Activated CD4-positive, alpha-beta T cell treated with anti-CD3 and anti-CD28 coated beads, Interleukin-2, amount 50 U/mL, for 48 hours (primary cell): ENCODE data around the gene CBFA2T2.

Experiments
- DNase-seq, 2 experiments: peaks; one replicate each; pipeline ENCODE4 v3.0.0-alpha.2; 2020

The CBFA2T2 gene

DNA sequence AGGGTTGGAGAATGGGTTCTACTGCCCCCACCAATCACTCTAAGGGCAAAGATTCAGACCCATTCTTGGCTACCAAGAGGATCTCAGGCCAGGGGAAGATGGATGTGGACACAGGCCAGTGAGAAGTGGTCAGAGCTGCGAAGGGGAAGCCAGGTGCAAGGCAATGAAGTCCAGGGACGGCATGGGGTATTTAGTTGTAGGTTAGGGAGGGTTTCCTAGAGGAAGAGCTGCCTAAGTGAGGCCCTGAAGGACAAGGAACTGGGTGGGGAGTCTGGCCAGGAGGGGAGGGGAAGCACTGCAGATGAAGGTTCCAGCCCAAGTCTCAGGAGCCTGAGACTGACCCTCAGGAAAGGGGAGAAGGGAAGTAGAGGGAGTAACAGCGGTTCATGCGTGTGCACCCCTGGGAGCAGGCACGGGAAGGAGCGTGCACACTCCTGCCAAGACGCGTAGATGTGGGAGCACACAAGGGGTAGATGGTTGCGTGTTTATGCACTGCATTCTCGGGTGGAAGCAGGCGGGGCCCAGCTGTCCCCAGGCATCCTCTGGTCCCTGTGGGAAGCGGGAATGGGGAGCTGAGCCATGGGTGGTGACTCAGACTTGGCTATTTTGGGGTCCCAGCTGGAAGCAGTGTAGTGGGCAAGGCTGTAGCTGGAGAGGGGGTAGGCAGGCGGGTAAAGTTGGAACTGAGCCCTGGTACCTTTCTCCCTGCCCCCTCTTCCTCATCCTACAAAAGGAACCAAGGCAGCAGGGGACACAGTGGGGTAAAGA lies 180.2 kb downstream of the CBFA2T2 start:
- DNase-seq: no peak

GRCh38 chr20:33670715-33671499 lies 181.0 kb downstream of the CBFA2T2 start:
- DNase-seq: no peak

GRCh38 chr20:33671573-33672288 lies 181.8 kb downstream of the CBFA2T2 start:
- no peak for DNase-seq

- no peak for DNase-seq
Observed at GRCh38 chr20:33672426-33673113, 182.7 kb downstream of the CBFA2T2 start.

DNA sequence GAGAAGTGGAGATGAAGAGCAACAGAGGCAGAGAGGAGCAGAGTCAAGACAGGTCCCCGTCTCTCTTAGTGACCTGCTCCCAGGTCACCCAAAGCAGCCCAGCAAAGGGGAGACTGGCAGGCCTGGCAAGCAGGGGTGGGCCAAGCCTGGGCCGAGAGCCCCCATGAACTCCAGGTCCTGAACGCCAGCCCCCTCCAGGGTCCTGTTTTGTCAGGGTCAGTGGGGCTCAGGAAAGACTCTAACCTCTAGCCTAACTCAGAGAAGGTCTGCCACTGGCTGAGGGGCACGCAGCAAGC lies 183.2 kb downstream of the CBFA2T2 start:
- DNase-seq: no peak

GRCh38 chr20:33673410-33674293 lies 183.8 kb downstream of the CBFA2T2 start:
- no peak for DNase-seq

- DNase-seq: peak; percentile 69 to 75
Observed at GRCh38 chr20:33674294-33675135, 184.6 kb downstream of the CBFA2T2 start, which contains the start of gene NECAB3. TSS of gene NECAB3 (minus strand) at chr20:33674428. CDS start at chr20:33674352, 76 bp downstream.

GRCh38 chr20:33675136-33675959 lies 185.5 kb downstream of the CBFA2T2 start:
- no peak for DNase-seq

GRCh38 chr20:33676121-33676520 lies 186.2 kb downstream of the CBFA2T2 start:
- no peak for DNase-seq

GRCh38 chr20:33676652-33677645 lies 187.1 kb downstream of the CBFA2T2 start:
- DNase-seq: no peak

DNA sequence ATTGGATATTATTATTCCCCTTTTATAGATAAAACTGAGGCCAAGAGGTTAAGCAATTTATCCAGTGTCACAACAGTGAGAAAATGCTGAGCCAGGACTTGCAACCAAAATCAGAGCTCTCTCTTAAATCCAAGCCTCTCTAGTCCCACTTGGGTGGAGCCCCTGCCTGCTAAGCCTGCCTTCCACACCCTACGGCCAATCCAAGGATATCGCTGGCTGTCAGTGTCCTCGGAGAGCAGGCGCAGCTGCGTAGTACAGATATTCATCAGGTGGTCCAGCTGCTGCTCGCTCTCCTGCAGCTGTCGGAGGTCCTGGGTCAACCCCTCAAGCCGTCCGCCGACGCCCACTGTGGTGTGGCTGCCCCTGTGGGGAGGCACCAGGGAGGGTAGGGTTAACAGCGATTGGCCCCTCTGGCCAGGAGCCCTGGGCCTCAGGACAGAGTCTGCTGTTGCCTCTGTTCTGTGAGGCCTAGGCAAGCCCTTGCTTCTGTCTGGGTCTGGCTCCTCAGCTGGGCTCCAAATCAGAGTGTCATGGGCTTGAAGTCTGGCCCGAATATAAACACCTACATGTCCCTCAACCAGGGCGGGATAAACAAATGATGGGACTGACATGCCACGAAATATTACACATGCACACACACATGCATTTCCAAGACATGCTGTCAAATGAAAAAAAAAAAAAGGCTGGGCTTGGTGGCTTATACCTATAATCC lies 188.3 kb downstream of the CBFA2T2 start:
- no peak for DNase-seq

DNA sequence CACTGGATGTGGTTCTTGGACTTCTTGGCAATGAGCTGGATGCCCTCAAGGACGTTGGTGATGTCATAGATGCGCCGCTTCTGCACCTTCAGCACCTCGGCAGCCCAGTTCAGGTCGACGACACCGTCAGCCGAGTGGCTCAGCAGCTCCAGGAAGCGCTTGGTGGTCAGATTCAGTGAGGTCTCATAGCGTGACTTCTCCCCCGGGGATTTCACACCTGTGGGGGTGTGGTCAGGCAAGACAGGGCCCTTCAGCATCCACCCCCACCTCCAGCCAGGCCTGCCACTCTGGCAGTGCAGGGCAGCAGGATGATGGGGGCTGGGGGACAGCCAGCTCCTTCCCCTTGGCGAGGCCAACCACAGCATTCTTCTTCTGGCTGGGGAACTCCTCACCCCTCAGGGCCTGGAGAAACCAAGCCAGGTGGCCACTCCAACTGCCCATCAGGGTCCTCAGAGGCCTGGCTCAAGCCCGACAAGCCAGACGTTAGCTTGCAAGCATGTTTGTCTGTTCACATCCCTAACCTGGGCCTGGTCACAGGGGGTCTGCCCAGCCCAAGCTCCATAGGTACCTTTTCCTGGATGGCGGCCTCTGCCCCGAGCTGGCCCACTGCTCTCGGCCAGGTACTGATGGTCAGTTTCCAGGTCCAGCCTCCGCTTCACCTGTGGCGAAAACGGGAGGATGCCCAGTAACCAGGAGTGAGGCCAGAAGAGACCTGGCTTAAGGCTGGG lies 190.0 kb downstream of the CBFA2T2 start:
- peak in 1 of 2 experiments; percentile 50 for DNase-seq

DNA sequence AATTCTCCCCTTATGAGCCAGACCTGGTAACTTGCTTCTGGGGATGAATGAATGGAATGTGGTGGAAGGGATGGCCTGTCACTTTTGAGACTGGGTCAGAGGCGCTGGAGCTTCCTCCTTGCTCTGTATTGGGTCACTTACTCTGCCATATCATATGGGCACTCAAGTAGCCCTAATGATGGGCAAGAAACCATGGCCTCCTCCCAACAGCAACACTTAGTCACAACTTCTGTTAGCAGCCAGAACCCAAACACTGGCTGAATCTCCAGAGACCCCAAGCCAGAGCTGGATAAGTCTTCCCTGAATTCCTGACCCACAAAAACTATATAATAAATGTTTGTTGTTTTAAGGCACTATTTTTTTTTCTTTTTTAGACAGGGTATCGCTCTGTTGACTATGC lies 190.8 kb downstream of the CBFA2T2 start:
- DNase-seq: no peak

- DNase-seq: no peak
Observed at GRCh38 chr20:33681288-33681687, 191.4 kb downstream of the CBFA2T2 start.

DNA sequence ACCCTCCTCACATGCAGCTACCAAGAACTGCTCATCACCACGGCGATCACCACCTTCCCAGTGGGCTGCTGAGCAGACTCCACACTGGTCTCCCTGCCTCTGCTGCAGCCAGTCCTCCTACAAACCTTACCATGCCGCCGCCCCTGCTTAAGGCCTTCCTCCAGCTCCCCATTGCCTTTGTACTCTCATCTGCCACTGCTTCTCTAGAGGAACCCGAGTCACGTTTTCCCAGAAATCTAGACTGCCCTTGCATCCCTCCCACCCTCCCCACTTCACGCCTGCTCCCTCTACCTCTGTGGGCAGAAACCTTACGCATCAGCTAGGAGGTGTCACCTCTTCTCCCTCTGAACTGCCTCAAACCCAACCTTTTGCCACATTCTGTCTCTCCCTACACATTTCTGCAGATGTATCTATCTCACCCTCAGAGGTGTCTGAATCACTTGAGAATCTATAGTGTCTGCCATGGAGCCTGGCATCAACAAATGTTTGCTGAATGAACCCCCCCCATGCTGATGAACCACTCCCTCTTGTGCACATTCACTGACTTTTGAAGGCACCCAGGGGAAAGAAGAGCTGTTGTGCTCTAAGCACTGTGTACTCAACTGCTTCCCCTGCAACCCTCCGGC lies 191.9 kb downstream of the CBFA2T2 start:
- DNase-seq: no peak

- no peak for DNase-seq
Observed at GRCh38 chr20:33684533-33685327, 194.8 kb downstream of the CBFA2T2 start.
